K562 (cell line): ENCODE results near the gene FAM24A. TPM values are rescaled to one million over a fixed set of nuclear protein-coding genes. Genes with fewer than 3 reads are reported as not detected.
A peak's percentile ranks its signal among the peaks of the same experiment; 100 is the strongest.

ENCODE experiments used
- IRF1 ChIP-seq: sonication (generic); formaldehyde crosslinking; IDR thresholded peaks from 2 replicates; pipeline ENCODE4 v1.8.0; 2022; ENCODE audit warnings: missing genetic modification reagents, mild to moderate bottlenecking, borderline replicate concordance
- MBD2 ChIP-seq: sonication (generic); IDR thresholded peaks from 2 replicates; pipeline ENCODE4 v1.6.1; 2016; ENCODE audit warnings: low read depth, borderline replicate concordance
- MNT ChIP-seq, 2 experiments: fragments of 450-650 bp; conservative IDR thresholded peaks; 2 replicates each; pipeline ENCODE4 v1.6.1; 2017; ENCODE audit warnings: mild to moderate bottlenecking in 2 of 2, moderate library complexity in 2 of 2
- MYC ChIP-seq, 2 experiments: fragments of 250-450 bp in 1 of 2; sonication (Bioruptor Pico) in 1 of 2; IDR thresholded peaks; 2 replicates each; pipeline versions ENCODE4 v1.5.1 to v1.6.1; 2012 to 2021; ENCODE audit warnings: low read depth in 2 of 2, borderline replicate concordance in 1 of 2, improper control_type of control experiment in 1 of 2, low read length in 1 of 2, mild to moderate bottlenecking in 1 of 2, moderate library complexity in 1 of 2
- NFATC3 ChIP-seq: fragments of 450-650 bp; IDR thresholded peaks from 2 replicates; pipeline ENCODE4 v1.6.1; 2017; ENCODE audit warnings: mild to moderate bottlenecking
- NR2C1 ChIP-seq, 2 experiments: fragments of 450-650 bp; IDR thresholded peaks; 2 replicates each; pipeline ENCODE4 v1.6.1; 2017; ENCODE audit warnings: mild to moderate bottlenecking in 2 of 2, antibody characterized with exemption in 1 of 2, inconsistent platforms in 1 of 2, missing compliant biosample characterization in 1 of 2, missing genetic modification characterization in 1 of 2
- SAP30 ChIP-seq: fragments of 200-600 bp; sonication (generic); IDR thresholded peaks from 2 replicates; pipeline ENCODE4 v1.6.1; 2012; ENCODE audit warnings: borderline replicate concordance, low read depth, mild to moderate bottlenecking, moderate library complexity, low read length, control low read depth, inconsistent platforms; ENCODE audit not compliant: insufficient read depth, poor library complexity, severe bottlenecking
- SREBF2 ChIP-seq: sonication (generic); formaldehyde crosslinking; IDR thresholded peaks from 2 replicates; pipeline ENCODE4 v1.4.0; 2020; ENCODE audit warnings: mild to moderate bottlenecking, missing genetic modification reagents
- VEZF1 ChIP-seq: fragments of 200-800 bp; sonication (Bioruptor generic); IDR thresholded peaks from 2 replicates; pipeline ENCODE4 v1.6.1; 2017; ENCODE audit warnings: missing genetic modification characterization, missing compliant biosample characterization
- ZNF584 ChIP-seq: fragments of 200-800 bp; sonication (Bioruptor generic); IDR thresholded peaks from 2 replicates; pipeline ENCODE4 v1.6.1; 2016; ENCODE audit warnings: low read depth, mild to moderate bottlenecking, missing genetic modification characterization, missing compliant biosample characterization
- ZNF644 ChIP-seq: fragments of 200-800 bp; sonication (Bioruptor generic); IDR thresholded peaks from 2 replicates; pipeline ENCODE4 v1.6.1; 2016; ENCODE audit warnings: low read depth, missing genetic modification characterization, missing compliant biosample characterization
- polyA plus RNA-seq, 8 experiments: library from polyadenylated mRNA; depleted of rRNA in 4 of 8; stranded (reverse) in 5 of 8; unstranded in 3 of 8; fragments of >200 nt; fragmentation: Nextera tagmentation in 2 of 8; fragmentation: Illumina TruSeq in 1 of 8; extraction: Ambion mirVana in 2 of 8; extraction: Trizol in 1 of 8; gene quantifications; 2 replicates each; pipeline versions ENCODE4 v1.2.1 to v1.2.3, GENCODE V29; 2011 to 2014; ENCODE audit warnings: inconsistent platforms in 1 of 8, missing spikeins in 1 of 8
- total RNA-seq, 7 experiments: library from RNA; depleted of rRNA in 6 of 7; stranded (reverse); fragments of >200 nt in 6 of 7; fragmentation: Illumina TruSeq in 2 of 7; extraction: Trizol in 2 of 7; gene quantifications; 2 replicates each; pipeline versions ENCODE4 v1.2.1 to v1.2.3, GENCODE V29; 2011 to 2021; ENCODE audit warnings: low replicate concordance in 1 of 7
- TF ChIP-seq, protein P1 (sequence below): sonication (generic); formaldehyde crosslinking; IDR thresholded peaks from 2 replicates; pipeline ENCODE4 v1.8.0; 2023; ENCODE audit warnings: mild to moderate bottlenecking, missing genetic modification reagents
- TF ChIP-seq, protein P2 (sequence below): fragments of 250-450 bp; sonication (Bioruptor Pico); IDR thresholded peaks from 2 replicates; pipeline ENCODE4 v1.5.0; 2021

FAM24A gene
- total and polyA plus RNA-seq, 9 of the 15 experiments (the other 6 are each of a cell fraction or from before 2014, with no cell fraction given), result not detected

DNA sequence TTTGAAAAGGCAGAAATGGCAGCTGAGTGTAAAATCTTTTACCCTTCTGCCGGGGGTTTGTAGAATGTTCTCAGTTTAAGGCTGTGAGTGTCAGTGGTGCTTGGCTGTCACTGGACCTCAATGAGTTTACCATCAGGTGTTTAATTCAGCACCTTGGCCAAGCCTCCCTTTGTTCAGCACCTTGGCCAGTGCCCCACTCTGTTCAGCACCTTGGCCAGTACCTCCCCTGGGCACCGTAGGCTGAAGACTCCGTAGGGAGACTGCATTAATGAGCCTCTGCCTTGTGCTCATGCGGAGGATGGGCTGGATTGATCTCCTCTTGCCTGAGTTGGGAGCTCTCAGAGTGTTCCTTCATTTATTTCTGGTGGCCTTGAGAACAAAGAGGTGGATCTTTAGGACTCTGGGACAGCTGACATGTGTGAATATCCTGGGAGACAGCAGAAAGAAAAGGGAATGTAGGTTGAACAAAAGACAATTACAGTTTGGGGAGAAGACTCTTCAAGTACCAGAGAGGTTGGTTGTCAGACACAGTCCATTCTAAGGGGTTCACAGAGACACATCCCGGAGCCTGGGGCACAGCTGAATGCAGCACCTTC is 1.6 kb downstream of the FAM24A start (continued):
- peak in 1 of 2 experiments; percentile 47; a peak in 1 of 4 replicates for TF ChIP-seq MNT (conservative IDR thresholded peaks at IDR 0.05)
- no peak for TF ChIP-seq NR2C1 (IDR thresholded peaks at IDR 0.05)
- peak; percentile 54; the same call in 1 of the 2 replicates for TF ChIP-seq NR2C1 (tag; IDR thresholded peaks at IDR 0.05)
- peak; percentile 97 for TF ChIP-seq ZNF644 (tag)
- peak; percentile 96; the same call in 1 of the 2 replicates for TF ChIP-seq SREBF2 (CRISPR knock-in tag)
- no peak for TF ChIP-seq NFATC3
- TF ChIP-seq ZNF584 (CRISPR knock-in tag), result peak; percentile 95
- TF ChIP-seq, protein P1, sequence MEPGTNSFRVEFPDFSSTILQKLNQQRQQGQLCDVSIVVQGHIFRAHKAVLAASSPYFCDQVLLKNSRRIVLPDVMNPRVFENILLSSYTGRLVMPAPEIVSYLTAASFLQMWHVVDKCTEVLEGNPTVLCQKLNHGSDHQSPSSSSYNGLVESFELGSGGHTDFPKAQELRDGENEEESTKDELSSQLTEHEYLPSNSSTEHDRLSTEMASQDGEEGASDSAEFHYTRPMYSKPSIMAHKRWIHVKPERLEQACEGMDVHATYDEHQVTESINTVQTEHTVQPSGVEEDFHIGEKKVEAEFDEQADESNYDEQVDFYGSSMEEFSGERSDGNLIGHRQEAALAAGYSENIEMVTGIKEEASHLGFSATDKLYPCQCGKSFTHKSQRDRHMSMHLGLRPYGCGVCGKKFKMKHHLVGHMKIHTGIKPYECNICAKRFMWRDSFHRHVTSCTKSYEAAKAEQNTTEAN (CRISPR knock-in tag), result peak; percentile 96
- TF ChIP-seq MYC (IDR thresholded peaks at IDR 0.05; ENCODE audit: low read depth, low read length), result no peak
- TF ChIP-seq MYC (CRISPR knock-in tag; IDR thresholded peaks at IDR 0.05; ENCODE audit: borderline replicate concordance, low read depth), result no peak
- peak; percentile 70 for TF ChIP-seq SAP30
- peak; percentile 67 for TF ChIP-seq VEZF1
- TF ChIP-seq IRF1 (CRISPR knock-in tag), result peak; percentile 99; the same call in 1 of the 2 replicates
- no peak for TF ChIP-seq MBD2
- TF ChIP-seq, protein P2, sequence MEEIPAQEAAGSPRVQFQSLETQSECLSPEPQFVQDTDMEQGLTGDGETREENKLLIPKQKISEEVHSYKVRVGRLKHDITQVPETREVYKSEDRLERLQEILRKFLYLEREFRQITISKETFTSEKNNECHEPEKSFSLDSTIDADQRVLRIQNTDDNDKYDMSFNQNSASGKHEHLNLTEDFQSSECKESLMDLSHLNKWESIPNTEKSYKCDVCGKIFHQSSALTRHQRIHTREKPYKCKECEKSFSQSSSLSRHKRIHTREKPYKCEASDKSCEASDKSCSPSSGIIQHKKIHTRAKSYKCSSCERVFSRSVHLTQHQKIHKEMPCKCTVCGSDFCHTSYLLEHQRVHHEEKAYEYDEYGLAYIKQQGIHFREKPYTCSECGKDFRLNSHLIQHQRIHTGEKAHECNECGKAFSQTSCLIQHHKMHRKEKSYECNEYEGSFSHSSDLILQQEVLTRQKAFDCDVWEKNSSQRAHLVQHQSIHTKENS (CRISPR knock-in tag), result no peak
